Caki2 (cell line): ENCODE data around the gene ARHGEF40. TPM values are rescaled to one million over a fixed set of nuclear protein-coding genes. Genes with fewer than 3 reads are reported as not detected.
A peak's percentile ranks its signal among the peaks of the same experiment; 100 is the strongest.

Experiments
- DNase-seq: peaks from one replicate; pipeline ENCODE4 v3.0.0-alpha.2; 2015; ENCODE audit warnings: low read depth
- in situ Hi-C: cut with HindIII; loops from 2 replicates; pipeline ENCODE4 v1.10.0; 2016; ENCODE audit warnings: low sequenced_read_pairs, low pct_unique_long_range_greater_than_20kb, mixed read lengths
- total RNA-seq: library from RNA; depleted of rRNA; stranded (reverse); fragments of >200 nt; shearing (Covaris generic); gene quantifications from 2 replicates; pipeline ENCODE4 v1.2.3, GENCODE V29; 2014; ENCODE audit warnings: low replicate concordance; rRNA removed

ARHGEF40 gene
- total RNA-seq: 32.4 and 35.9 TPM in 2 replicates

DNA sequence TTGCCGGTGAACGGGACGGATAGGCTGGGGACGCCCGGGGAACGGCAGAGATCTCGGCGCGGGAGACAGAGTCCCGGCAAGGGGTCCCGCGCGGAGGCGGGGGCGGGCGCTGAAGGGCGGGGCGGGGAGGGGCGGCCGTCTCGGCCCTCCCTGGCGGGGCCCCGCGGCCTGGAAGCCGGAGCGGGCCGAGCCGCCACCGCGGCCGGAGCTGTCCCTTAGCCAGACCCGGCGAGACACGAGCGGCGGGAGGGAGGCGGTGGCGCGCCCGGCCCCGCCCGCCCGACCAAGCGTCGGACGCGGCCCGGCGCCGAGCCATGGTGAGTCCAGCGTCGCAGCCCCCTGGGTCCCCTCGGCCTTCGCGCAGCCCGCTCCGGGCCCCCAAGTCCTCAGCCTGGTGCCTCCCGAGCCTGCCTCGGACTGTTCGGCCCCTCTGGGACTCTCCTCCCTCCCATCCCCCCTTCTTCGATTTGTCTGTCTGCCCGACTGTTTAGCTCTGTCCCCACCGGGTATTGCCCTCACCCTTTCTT lies at the start of gene ARHGEF40:
ARHGEF40 (plus strand) TSS at position 222 of the 527 bp plus-strand sequence; CDS start at position 315, 93 bp downstream.
- in situ Hi-C loops: no loop called here
- peak; percentile 57 for DNase-seq

DNA sequence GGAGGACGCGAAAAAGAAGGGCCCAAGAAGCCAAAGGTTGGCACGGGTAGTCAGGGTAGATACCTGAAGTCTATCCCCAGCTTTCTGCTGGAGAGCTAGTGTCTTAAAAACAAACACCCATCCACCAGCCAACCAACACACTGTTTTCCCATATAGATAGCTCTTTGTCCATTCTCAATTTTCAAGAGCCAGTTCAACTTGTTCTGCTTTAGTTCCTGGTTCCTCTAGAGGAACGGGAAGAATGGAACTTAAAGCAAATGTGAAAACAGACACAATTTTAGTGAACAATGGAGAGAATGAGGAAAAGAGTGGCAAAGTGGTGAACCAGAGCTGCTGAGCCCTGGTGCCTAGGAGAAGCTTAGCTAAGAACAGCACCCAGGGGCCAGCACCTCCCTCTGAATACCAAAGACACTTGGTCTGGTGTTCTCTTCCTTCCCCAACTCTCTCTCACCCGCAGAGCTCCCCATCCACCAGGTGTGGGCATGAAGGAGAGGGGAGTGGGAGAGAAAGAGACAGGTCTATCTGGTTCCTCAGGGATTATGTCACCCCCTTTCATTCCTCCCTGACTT lies 49.0 kb upstream of the ARHGEF40 start:
- in situ Hi-C loops: no loop called here
- no peak for DNase-seq

DNA sequence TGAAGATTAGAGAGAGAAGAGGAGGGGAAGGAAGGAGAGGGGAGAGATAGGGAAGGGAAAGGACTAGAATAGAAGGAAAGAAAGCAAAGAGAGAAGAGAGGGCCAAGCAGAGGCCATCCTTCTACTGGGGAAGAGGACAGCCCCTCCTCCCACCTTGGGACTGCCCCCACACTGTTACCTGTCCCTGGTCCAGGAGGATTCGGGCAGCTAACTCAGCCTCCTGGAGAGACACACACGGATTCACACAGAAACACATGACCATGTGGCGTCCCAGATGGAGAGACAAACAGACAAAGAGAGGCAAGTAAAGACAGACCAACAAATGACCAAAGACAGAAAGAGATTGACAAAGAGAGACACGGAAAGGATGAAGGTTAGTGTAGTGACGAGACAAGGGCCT lies 47.4 kb upstream of the ARHGEF40 start:
- no peak for DNase-seq
- in situ Hi-C loops: no loop called here

DNA sequence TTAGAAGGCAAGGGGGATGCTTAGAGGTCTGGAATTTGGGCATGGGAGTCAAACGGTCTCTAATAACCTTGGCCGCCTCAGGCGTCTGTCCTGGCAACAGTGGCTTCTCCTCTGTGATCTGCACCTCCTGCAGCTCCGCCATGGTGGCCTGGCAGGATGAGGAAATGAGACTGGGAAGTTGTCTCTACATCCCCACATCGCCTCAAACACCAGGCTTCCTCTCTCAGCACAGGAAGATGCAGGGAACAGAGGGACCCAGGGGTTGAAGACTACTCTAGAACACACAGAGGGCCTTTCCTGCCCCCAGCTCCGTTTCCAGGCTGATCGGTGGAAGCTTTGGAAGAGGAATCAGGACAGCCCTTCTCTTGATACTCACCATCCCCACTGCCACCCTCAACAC lies 46.9 kb upstream of the ARHGEF40 start:
- no peak for DNase-seq
- in situ Hi-C loops: no loop called here

GRCh38 chr14:21023817-21024584 lies 46.1 kb upstream of the ARHGEF40 start:
- in situ Hi-C loops: no loop called here
- no peak for DNase-seq

GRCh38 chr14:21024585-21025370 lies 45.3 kb upstream of the ARHGEF40 start, which contains the start of gene NDRG2:
Gene NDRG2, minus strand, starts transcription at chr14:21025061. Its CDS starts 1,746 bp downstream, at chr14:21023315.
- DNase-seq: peak; percentile 16

DNA sequence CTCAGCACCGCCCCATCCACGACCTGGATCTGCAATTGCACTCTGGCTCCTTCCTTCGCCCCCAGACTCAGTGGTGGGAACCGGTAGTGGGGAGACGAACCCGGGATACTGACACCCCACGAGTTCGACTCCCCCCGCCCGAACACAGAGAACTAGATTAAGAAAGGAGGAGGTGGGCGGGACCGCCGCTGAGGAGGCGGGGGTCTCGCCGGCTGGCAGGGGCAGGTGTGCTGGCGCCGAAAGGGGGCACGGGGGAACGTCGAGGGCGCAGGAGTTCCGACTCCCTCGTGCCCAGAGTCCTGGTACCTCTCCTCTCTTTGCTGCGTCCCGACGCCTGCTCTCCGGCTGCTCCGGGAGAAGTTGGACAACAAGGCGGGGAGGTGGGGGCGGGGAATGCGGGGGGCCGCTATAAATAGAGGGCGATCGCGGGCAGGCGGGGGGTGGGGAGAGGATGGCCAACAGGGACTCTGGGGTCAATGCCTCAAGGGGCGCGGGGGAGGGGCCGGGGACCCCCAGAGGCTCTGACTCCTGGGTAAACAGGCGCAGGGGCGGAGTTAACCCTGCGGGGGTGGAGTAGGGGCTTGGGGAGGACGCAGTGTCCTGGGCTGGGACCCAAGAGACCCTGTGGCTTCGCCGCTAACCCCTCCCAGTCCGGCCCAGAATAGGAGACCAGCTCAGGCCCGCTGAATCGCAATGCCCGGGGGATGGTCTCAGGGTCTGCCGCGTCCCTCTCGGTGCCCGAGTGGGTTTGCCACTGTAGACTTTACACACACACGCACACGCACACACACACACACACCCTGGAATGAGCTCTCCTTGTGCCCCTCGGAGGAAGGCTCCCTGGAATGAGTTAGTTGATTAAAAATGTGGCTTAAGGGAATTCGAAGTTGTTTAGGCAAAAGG lies 44.5 kb upstream of the ARHGEF40 start:
- no peak for DNase-seq
- in situ Hi-C loops: no loop called here

More at GRCh38 chr14:21024585-21025370, 45.3 kb upstream of the ARHGEF40 start, which contains the start of gene NDRG2:
- in situ Hi-C loops: no loop called here

DNA sequence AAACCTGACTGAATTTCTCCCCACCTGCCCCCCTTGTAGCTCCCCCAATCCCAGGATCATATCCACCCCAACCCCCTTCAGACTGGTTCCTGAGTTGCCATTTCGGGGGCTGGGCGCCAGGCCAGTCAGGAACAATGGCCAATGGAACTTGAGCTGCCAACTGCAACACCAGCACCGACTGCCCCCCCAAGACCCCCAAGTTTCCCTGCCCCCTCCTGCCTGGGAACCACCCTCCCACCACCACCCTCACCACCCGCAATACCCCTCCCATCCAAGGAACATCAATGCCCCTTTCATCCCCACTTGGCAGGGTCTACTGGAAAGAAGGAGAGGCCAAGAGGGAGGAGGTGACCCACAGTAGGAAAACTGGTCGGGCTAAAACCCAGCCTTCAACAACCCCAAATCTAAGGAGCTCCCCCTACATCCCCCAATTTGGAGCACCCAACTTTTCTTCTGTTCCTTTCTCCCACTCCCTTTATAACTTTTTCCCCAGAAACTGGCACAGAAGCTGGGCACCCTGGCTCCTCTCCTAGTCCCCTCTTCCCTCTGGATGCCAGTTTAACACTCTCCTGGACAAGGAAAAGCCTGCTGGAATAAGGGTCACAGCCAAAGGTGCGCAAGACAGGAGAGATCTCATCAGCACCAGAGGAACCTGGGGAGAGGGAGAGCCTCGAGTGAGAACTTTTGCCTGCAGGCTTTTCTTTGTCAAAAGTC lies 43.7 kb upstream of the ARHGEF40 start:
- in situ Hi-C loops: no loop called here
- no peak for DNase-seq

DNA sequence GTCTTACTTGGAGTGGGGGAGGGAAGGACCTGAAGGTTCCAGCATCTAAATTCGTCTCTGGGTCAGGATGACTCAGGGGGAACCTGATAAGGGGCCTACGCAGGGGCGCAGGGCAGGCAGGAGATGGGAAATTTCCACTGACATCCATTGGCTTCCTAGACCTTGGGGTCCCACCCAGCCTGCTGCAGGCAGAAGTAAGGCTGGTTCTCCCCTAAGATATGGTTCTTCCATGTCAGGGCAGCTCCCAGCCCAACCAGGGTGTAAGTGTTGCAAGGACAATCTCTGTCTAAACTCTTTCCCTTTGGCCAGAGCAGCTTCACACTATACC lies 43.2 kb upstream of the ARHGEF40 start:
- in situ Hi-C loops: no loop called here
- no peak for DNase-seq

- in situ Hi-C loops: no loop called here
- DNase-seq: no peak
Observed at GRCh38 chr14:21029917-21030316, 40.2 kb upstream of the ARHGEF40 start, which contains the start of gene TPPP2. Gene TPPP2, plus strand, starts transcription at chr14:21030217. Its CDS starts 365 bp downstream, at chr14:21030582.

- DNase-seq: no peak
- in situ Hi-C loops: no loop called here
Observed at GRCh38 chr14:21030531-21030930, 39.6 kb upstream of the ARHGEF40 start.

DNA sequence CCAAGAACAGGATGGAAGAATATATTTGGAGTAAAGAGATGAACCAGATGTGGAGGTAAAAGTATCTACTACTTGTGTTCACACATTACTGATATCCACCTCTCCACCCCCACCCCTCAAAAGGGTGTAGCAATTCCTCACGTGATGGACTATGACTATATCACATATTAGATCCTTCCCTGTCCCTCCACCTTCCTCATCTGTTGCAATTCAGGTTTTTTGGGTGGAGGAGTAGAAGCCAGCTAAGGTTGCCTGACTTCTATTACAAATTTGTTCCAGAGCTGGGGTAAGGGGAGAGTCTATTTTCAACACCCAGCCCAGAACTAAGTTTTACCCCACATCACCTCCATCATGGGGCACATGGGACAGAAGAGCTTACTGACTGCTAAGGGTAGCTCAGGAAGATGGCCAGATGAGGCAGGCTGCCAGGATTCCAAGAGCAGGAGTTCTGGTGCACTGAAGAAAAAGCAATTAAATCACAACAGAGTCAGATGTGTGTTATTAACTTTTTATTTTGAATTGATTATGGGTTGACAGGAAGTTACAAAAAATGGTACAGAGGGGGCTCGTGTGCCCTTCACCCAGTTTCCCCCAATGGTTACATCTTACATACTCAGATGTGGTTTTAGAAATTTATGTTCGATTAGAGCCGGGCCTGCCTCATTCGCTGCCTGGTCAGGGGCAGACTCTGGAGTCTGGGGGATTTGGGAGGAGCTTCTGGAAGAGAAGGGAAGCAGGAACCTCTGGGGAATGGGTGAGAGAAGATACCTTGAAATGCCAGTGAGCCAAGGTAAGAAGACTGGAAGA lies 37.6 kb upstream of the ARHGEF40 start:
- in situ Hi-C loops: no loop called here
- DNase-seq: no peak

- in situ Hi-C loops: no loop called here
- no peak for DNase-seq
Observed at GRCh38 chr14:21033133-21033698, 36.9 kb upstream of the ARHGEF40 start.

GRCh38 chr14:21034707-21035106 lies 35.4 kb upstream of the ARHGEF40 start, which contains the start of gene RNASE13:
Gene RNASE13, minus strand, starts transcription at chr14:21034807. Its CDS starts 519 bp downstream, at chr14:21034288.
- in situ Hi-C loops: no loop called here
- DNase-seq: no peak

GRCh38 chr14:21036751-21037150 lies 33.4 kb upstream of the ARHGEF40 start:
- in situ Hi-C loops: no loop called here

GRCh38 chr14:21037156-21037555 lies 32.9 kb upstream of the ARHGEF40 start:
- in situ Hi-C loops: no loop called here

More at GRCh38 chr14:21036751-21037150, 33.4 kb upstream of the ARHGEF40 start:
- DNase-seq: no peak

More at GRCh38 chr14:21037156-21037555, 32.9 kb upstream of the ARHGEF40 start:
- no peak for DNase-seq
